Mesenchymal stem cell (in vitro differentiated cells and primary cell): ENCODE data around the gene AGAP1.

ENCODE experiments used
- DNase-seq: peaks from one replicate; pipeline ENCODE4 v3.0.0-alpha.2; 2013
- H2AFZ ChIP-seq: one replicate; pipeline ENCODE4 v1.6.1; 2013; ENCODE audit warnings: low read depth, mild to moderate bottlenecking, control low read depth, inconsistent platforms, low read length, moderate library complexity
- H2AK5ac ChIP-seq: 2 replicates; pipeline ENCODE4 v1.6.1; 2013; ENCODE audit warnings: low read length, moderate library complexity, mild to moderate bottlenecking, inconsistent platforms; ENCODE audit not compliant: severe bottlenecking
- H2BK120ac ChIP-seq: one replicate; pipeline ENCODE4 v1.6.1; 2013; ENCODE audit warnings: low read depth, mild to moderate bottlenecking, inconsistent platforms, low read length, moderate library complexity
- H2BK12ac ChIP-seq, 2 experiments: one replicate each; pipeline ENCODE4 v1.6.1; 2013; ENCODE audit warnings: inconsistent platforms in 2 of 2, low read length in 2 of 2, mild to moderate bottlenecking in 2 of 2, moderate library complexity in 2 of 2, control low read depth in 1 of 2
- H2BK15ac ChIP-seq: one replicate; pipeline ENCODE4 v1.6.1; 2013; ENCODE audit warnings: mild to moderate bottlenecking, low read depth, inconsistent platforms; ENCODE audit not compliant: poor library complexity, severe bottlenecking
- H2BK5ac ChIP-seq: 2 replicates; pipeline ENCODE4 v1.6.1; 2013; ENCODE audit warnings: low read depth, mild to moderate bottlenecking, low read length, control low read depth, inconsistent platforms; ENCODE audit not compliant: poor library complexity, severe bottlenecking
- H3K14ac ChIP-seq, 2 experiments: one replicate each; pipeline ENCODE4 v1.6.1; 2013; ENCODE audit warnings: inconsistent platforms in 2 of 2, low read length in 2 of 2, control low read depth in 1 of 2, mild to moderate bottlenecking in 1 of 2, moderate library complexity in 1 of 2
- H3K18ac ChIP-seq, 2 experiments: one replicate each; pipeline ENCODE4 v1.6.1; 2013; ENCODE audit warnings: inconsistent platforms in 2 of 2, low read length in 2 of 2, control low read depth in 1 of 2, low read depth in 1 of 2, mild to moderate bottlenecking in 1 of 2
- H3K23ac ChIP-seq, 2 experiments: one replicate each; pipeline ENCODE4 v1.6.1; 2013; ENCODE audit warnings: inconsistent platforms in 2 of 2, low read length in 2 of 2, mild to moderate bottlenecking in 2 of 2, moderate library complexity in 2 of 2, control low read depth in 1 of 2
- H3K27ac ChIP-seq: 2 replicates; pipeline ENCODE4 v1.5.1; 2013; ENCODE audit warnings: mild to moderate bottlenecking, moderate library complexity, low read length, control low read depth, inconsistent platforms; ENCODE audit not compliant: poor library complexity, severe bottlenecking
- H3K27me3 ChIP-seq, 2 experiments: 2 replicates each; pipeline versions ENCODE4 v1.6.1 to v1.7.0; 2013; ENCODE audit warnings: low read length in 2 of 2, mild to moderate bottlenecking in 2 of 2, moderate library complexity in 2 of 2, control low read depth in 1 of 2, inconsistent platforms in 1 of 2; ENCODE audit not compliant: control insufficient read depth in 1 of 2, insufficient read depth in 1 of 2
- H3K36me3 ChIP-seq, 2 experiments: 2 replicates each; pipeline versions ENCODE4 v1.6.1 to v1.7.0; 2013; ENCODE audit warnings: low read length in 2 of 2, control low read depth in 1 of 2, inconsistent platforms in 1 of 2, low read depth in 1 of 2, mild to moderate bottlenecking in 1 of 2; ENCODE audit not compliant: insufficient read depth in 2 of 2, control insufficient read depth in 1 of 2
- H3K4ac ChIP-seq, 2 experiments: one replicate each; pipeline ENCODE4 v1.6.1; 2013; ENCODE audit warnings: inconsistent platforms in 2 of 2, low read length in 2 of 2, mild to moderate bottlenecking in 2 of 2, moderate library complexity in 2 of 2, control low read depth in 1 of 2, low read depth in 1 of 2
- H3K4me1 ChIP-seq: 2 replicates; pipeline ENCODE4 v1.6.1; 2013; ENCODE audit warnings: low read depth, low read length, control low read depth; ENCODE audit not compliant: control insufficient read depth, insufficient read depth
- H3K4me2 ChIP-seq: 2 replicates; pipeline ENCODE4 v1.6.1; 2013; ENCODE audit warnings: low read length, mild to moderate bottlenecking, inconsistent platforms; ENCODE audit not compliant: poor library complexity, severe bottlenecking
- H3K4me3 ChIP-seq, 2 experiments: 2 replicates each; pipeline versions ENCODE4 v1.5.1 to v1.7.0; 2013; ENCODE audit warnings: low read length in 2 of 2, mild to moderate bottlenecking in 2 of 2, control low read depth in 1 of 2, low read depth in 1 of 2; ENCODE audit not compliant: insufficient read depth in 1 of 2
- H3K79me1 ChIP-seq: replicated peaks from 2 replicates; pipeline ENCODE4 v1.6.1; 2013; ENCODE audit warnings: mild to moderate bottlenecking, control low read depth, low read length, inconsistent platforms; ENCODE audit not compliant: poor library complexity, severe bottlenecking
- H3K9ac ChIP-seq: 2 replicates; pipeline ENCODE4 v1.7.0; 2013; ENCODE audit warnings: mild to moderate bottlenecking, low read length, moderate library complexity
- H3K9me3 ChIP-seq: 2 replicates; pipeline ENCODE4 v1.7.0; 2013; ENCODE audit warnings: mild to moderate bottlenecking, low read length; ENCODE audit not compliant: control insufficient read depth
- H4K8ac ChIP-seq: one replicate; pipeline ENCODE4 v1.6.1; 2013; ENCODE audit warnings: inconsistent platforms, mild to moderate bottlenecking, low read length, moderate library complexity
- H4K91ac ChIP-seq: one replicate; pipeline ENCODE4 v1.6.1; 2013; ENCODE audit warnings: mild to moderate bottlenecking, low read length, inconsistent platforms
- WGBS: methylation state at CpG from one replicate; pipeline ENCODE4 v1.1.7; 2013; ENCODE audit warnings: mixed read lengths; 5-methylcytosine and 5-hydroxymethylcytosine counted together

AGAP1 gene

DNA sequence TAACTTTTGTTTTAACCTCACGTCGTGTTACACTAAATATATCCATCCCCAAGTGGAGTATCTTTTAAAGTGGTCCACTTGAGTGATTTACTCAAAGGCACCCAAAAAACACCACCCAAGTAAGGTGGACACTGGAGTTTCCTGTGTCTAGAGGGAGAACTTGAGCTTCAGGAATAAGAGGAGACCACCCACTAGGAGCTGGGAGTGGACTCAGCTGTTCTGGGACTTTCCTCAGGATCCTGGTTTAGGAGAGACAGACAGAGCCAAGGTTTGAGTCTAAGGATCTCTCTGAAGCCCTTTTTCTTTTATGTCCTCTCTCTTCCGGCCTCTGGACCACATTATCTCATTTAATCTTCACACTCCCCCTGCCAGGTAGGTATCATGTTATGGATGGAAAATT lies 523.6 kb downstream of the AGAP1 start:
- no peak overlapping the region for H3K4ac ChIP-seq

DNA sequence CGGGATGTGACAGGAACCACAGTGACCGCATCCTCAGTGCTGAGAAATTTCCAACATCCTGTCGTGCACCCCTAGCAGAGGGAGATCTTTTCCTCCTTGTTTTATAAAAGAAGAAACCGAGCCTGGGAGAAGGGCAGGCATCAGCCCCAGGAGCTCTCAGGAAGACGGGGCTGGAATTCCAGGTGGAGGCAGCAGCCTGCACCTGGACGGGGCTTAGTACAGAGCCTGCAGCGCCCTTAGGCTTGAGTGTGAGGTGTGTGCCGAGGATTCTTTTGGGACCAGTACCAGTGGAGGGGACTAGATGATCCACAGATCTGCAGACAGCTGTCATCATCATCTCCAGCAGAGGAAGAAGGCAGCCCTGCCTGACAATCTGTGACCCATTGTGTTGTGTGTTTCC lies 525.6 kb downstream of the AGAP1 start:
- no peak overlapping the region for H2BK120ac ChIP-seq
- no peaks in the 10 kb centered on the region for H3K4me1 ChIP-seq
- no peak overlapping the region for H4K8ac ChIP-seq
- no peak overlapping the region for H3K9ac ChIP-seq
- H4K91ac ChIP-seq: no peak overlapping the region
- no peak for DNase-seq
- H3K36me3 ChIP-seq: peaks cover 5 to 9% of the 10 kb centered on the region in 2 experiments
- WGBS: 97% methylated on average over 8 of the region's 8 CpGs
- H3K27ac ChIP-seq: no peak overlapping the region
- no peak overlapping the region for H3K14ac ChIP-seq
- H3K4ac ChIP-seq: no peak overlapping the region
- no peak overlapping the region for H2AK5ac ChIP-seq
- H3K18ac ChIP-seq: no peak overlapping the region
- H3K9me3 ChIP-seq: no peaks in the 10 kb centered on the region
- no peak overlapping the region for H3K4me2 ChIP-seq
- no peak overlapping the region for H2BK5ac ChIP-seq
- H3K27me3 ChIP-seq: no peaks in the 10 kb centered on the region
- no peak overlapping the region for H2BK15ac ChIP-seq
- no peak overlapping the region for H2BK12ac ChIP-seq
- H2AFZ ChIP-seq: no peak overlapping the region
- no peak overlapping the region for H3K23ac ChIP-seq
- no peaks in the 10 kb centered on the region for H3K79me1 ChIP-seq
- H3K4me3 ChIP-seq: no peak overlapping the region

More for the DNA sequence above, 523.6 kb downstream of the AGAP1 start:
- Histone ChIP-seq H3K23ac (no peak overlapping the region), H3K4me1 (no peaks in the 10 kb centered on the region), H2BK12ac (no peak overlapping the region), H3K4me3 (no peak overlapping the region), H4K8ac (no peak overlapping the region), H2AK5ac (no peak overlapping the region), H3K27ac (no peak overlapping the region), H4K91ac (no peak overlapping the region), H3K27me3 (no peaks in the 10 kb centered on the region), H2BK5ac (no peak overlapping the region), H3K79me1 (no peaks in the 10 kb centered on the region), H3K36me3 (peaks cover 5 to 9% of the 10 kb centered on the region in 2 experiments), H2BK15ac (no peak overlapping the region), H3K4me2 (no peak overlapping the region), H2BK120ac (no peak overlapping the region), H3K18ac (no peak overlapping the region), H3K9me3 (no peaks in the 10 kb centered on the region), H2AFZ (no peak overlapping the region), H3K14ac (no peak overlapping the region), H3K9ac (no peak overlapping the region)
- WGBS: no CpG with 5 or more reads among the region's 3 CpGs
- DNase-seq: no peak

DNA sequence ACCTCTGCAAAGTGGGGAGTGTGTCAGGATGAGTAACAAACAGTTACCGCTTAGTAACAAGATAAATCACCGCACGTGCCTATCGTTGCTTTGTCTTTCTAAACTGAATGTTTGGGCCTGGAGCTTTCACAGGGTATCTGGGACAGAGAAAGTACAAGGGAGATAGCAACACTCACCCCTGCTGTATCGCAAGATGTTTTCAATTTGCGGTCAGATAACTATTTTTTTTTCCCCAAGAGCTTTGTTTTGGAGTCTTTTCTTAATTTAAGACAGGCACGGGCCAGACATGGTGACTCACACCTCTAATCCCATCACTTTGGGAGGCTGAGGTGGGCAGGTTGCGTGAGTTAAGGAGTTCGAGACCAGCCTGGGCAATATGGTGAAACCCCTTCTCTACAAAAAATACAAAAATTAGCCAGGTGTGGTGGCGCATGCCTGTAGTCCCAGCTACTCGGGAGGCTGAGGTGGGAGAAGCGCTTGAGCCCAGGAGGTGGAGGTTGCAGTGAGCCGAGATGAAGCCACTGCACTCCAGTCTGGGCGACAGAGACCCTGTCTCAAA lies 527.7 kb downstream of the AGAP1 start:
- 94% methylated on average over 14 of the region's 14 CpGs for WGBS

DNA sequence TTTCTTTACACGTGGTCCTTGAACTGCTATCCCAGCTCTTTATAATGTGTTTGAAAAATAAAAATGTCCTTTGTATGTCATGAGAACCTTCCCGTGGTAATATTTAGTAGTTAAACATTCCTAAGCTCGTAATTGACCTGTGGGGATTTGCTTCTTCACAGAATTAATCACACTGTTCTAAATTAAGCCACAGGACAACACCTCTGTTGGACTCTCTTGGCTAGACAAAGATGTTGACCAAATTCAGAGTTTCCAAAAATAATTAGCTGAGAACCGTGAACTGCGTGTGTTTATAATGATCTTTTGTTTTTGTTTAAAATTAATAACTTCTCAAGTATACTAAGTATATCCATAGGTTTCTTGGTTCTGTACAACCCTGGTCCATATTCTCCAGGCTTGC lies 528.3 kb downstream of the AGAP1 start:
- DNase-seq: no peak
- Histone ChIP-seq H2BK120ac (no peak overlapping the region), H3K4ac (no peak overlapping the region), H3K9me3 (no peaks in the 10 kb centered on the region), H3K36me3 (peaks cover 5 to 14% of the 10 kb centered on the region in 2 experiments), H3K4me1 (no peaks in the 10 kb centered on the region), H4K91ac (no peak overlapping the region), H3K4me2 (no peak overlapping the region), H2BK5ac (no peak overlapping the region), H3K27ac (no peak overlapping the region), H3K23ac (no peak overlapping the region), H3K79me1 (no peaks in the 10 kb centered on the region), H3K27me3 (no peaks in the 10 kb centered on the region), H3K14ac (no peak overlapping the region), H2BK15ac (no peak overlapping the region), H2BK12ac (no peak overlapping the region), H3K18ac (no peak overlapping the region), H3K4me3 (no peak overlapping the region), H2AFZ (no peak overlapping the region), H4K8ac (no peak overlapping the region), H3K9ac (no peak overlapping the region), H2AK5ac (no peak overlapping the region)
- 91% methylated on average over 2 of the region's 5 CpGs for WGBS

More for the DNA sequence above, 527.7 kb downstream of the AGAP1 start:
- Histone ChIP-seq H2BK15ac (no peak overlapping the region), H3K9me3 (no peaks in the 10 kb centered on the region), H3K27me3 (no peaks in the 10 kb centered on the region), H3K27ac (no peak overlapping the region), H3K14ac (no peak overlapping the region), H2BK5ac (no peak overlapping the region), H3K4me2 (no peak overlapping the region), H3K9ac (no peak overlapping the region), H3K4ac (no peak overlapping the region), H2AK5ac (no peak overlapping the region), H3K4me3 (no peak overlapping the region), H3K79me1 (no peaks in the 10 kb centered on the region), H2BK120ac (no peak overlapping the region), H3K18ac (no peak overlapping the region), H2BK12ac (no peak overlapping the region), H2AFZ (no peak overlapping the region), H4K91ac (no peak overlapping the region), H3K23ac (no peak overlapping the region), H4K8ac (no peak overlapping the region), H3K4me1 (no peaks in the 10 kb centered on the region), H3K36me3 (peaks cover 5 to 14% of the 10 kb centered on the region in 2 experiments)
- DNase-seq: no peak
